ENCODE data around the gene KIF12.

Gene KIF12

GRCh38 chr9:114098936-114099668, at the start of gene KIF12:
Gene KIF12, minus strand, starts transcription at chr9:114099292. Its CDS starts 16 bp downstream, at chr9:114099276.
- H3K9me3 ChIP-seq: no peaks in the 10 kb centered on the region
- peaks cover 0 to 6% of the 10 kb centered on the region in 2 experiments for H3K4me1 ChIP-seq (ENCODE audit: control insufficient read depth in 1 of 2, insufficient read depth in 1 of 2, low read depth in 1 of 2, low read length in 1 of 2)
- no peak within 1 kb of the TSS for H3K27ac ChIP-seq
- no peak for TF ChIP-seq CTCF (IDR thresholded peaks at IDR 0.05)
- peaks cover 80% of the 10 kb centered on the region for H3K27me3 ChIP-seq
- no peaks in the 10 kb centered on the region for H3K36me3 ChIP-seq
- peak within 1 kb of the TSS in 1 of 2 experiments; percentile 18 for H3K4me3 ChIP-seq (ENCODE audit: low read depth in 1 of 2, low read length in 1 of 2)

- H3K27ac ChIP-seq: no peak overlapping the region
- no peak for TF ChIP-seq CTCF (IDR thresholded peaks at IDR 0.05)
- H3K9me3 ChIP-seq: no peaks in the 10 kb centered on the region
- no peak overlapping the region for H3K4me3 ChIP-seq (ENCODE audit: low read depth in 1 of 2, low read length in 1 of 2)
- H3K36me3 ChIP-seq: no peaks in the 10 kb centered on the region
- H3K27me3 ChIP-seq: peaks cover 79% of the 10 kb centered on the region
- H3K4me1 ChIP-seq (ENCODE audit: control insufficient read depth in 1 of 2, insufficient read depth in 1 of 2, low read depth in 1 of 2, low read length in 1 of 2): no peaks in the 10 kb centered on the region
These were observed 47.6 kb upstream of the KIF12 start for GRCh38 chr9:114146735-114147134.

GRCh38 chr9:114143234-114143633, 44.1 kb upstream of the KIF12 start:
- H3K9me3 ChIP-seq: no peaks in the 10 kb centered on the region
- no peaks in the 10 kb centered on the region for H3K4me1 ChIP-seq (ENCODE audit: control insufficient read depth in 1 of 2, insufficient read depth in 1 of 2, low read depth in 1 of 2, low read length in 1 of 2)
- H3K4me3 ChIP-seq (ENCODE audit: low read depth in 1 of 2, low read length in 1 of 2): no peak overlapping the region
- no peak overlapping the region for H3K27ac ChIP-seq
- no peaks in the 10 kb centered on the region for H3K36me3 ChIP-seq
- peaks cover 65% of the 10 kb centered on the region for H3K27me3 ChIP-seq
- no peak for TF ChIP-seq CTCF (IDR thresholded peaks at IDR 0.05)

GRCh38 chr9:114141553-114142402, 42.7 kb upstream of the KIF12 start:
- Histone ChIP-seq H3K36me3 (no peaks in the 10 kb centered on the region), H3K27me3 (peaks cover 62% of the 10 kb centered on the region), H3K27ac (no peak overlapping the region), H3K4me3 (ENCODE audit: low read depth in 1 of 2, low read length in 1 of 2) (no peak overlapping the region), H3K9me3 (no peaks in the 10 kb centered on the region), H3K4me1 (ENCODE audit: control insufficient read depth in 1 of 2, insufficient read depth in 1 of 2, low read depth in 1 of 2, low read length in 1 of 2) (no peaks in the 10 kb centered on the region)
- no peak for TF ChIP-seq CTCF (IDR thresholded peaks at IDR 0.05)

GRCh38 chr9:114140850-114141249, 41.8 kb upstream of the KIF12 start:
- Histone ChIP-seq H3K4me3 (ENCODE audit: low read depth in 1 of 2, low read length in 1 of 2) (no peak overlapping the region), H3K27me3 (peaks cover 53% of the 10 kb centered on the region), H3K4me1 (ENCODE audit: control insufficient read depth in 1 of 2, insufficient read depth in 1 of 2, low read depth in 1 of 2, low read length in 1 of 2) (no peaks in the 10 kb centered on the region)

More at GRCh38 chr9:114140850-114141249, 41.8 kb upstream of the KIF12 start:
- no peak for TF ChIP-seq CTCF (IDR thresholded peaks at IDR 0.05)
- Histone ChIP-seq H3K9me3 (no peaks in the 10 kb centered on the region), H3K27ac (no peak overlapping the region), H3K36me3 (no peaks in the 10 kb centered on the region)
